Measurements from ENCODE around the gene WDR91. TPM values are rescaled to one million over a fixed set of nuclear protein-coding genes. Genes with fewer than 3 reads are reported as not detected.

Gene WDR91
- total RNA-seq, 1 experiment from 2014 or later = 10.1 TPM

DNA sequence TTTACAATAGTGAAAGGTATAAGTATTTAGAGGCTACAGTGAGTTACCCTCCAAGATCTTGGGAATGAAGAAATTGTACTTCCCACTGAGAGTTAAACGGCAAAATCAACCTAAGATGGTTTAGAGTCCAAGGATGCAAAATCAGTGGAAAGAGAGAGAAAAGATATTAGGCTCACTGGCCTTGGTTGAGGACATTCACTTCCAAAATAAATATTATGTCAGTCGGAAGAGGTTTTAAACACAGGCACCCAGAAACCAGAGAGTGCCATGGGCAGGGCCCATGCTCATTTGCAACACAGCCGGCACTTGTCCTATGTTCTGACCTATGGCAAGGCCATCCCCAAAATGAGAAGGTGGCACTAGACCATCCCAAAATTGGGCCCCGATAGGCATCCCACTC is 3.9 kb upstream of the WDR91 start:
- no peaks in the 10 kb centered on the region for H3K9me2 ChIP-seq (ENCODE audit: insufficient read depth)
- DNase-seq (ENCODE audit: low read depth, low spot score) = no peak
- no peaks in the 10 kb centered on the region for H3K9me3 ChIP-seq (ENCODE audit: control insufficient read depth in 1 of 2, insufficient read depth in 1 of 2, low read depth in 1 of 2, low read length in 2 of 2)
- no peaks in the 10 kb centered on the region for H3K79me2 ChIP-seq (ENCODE audit: insufficient read depth, low read length)
- no TSS peak for BruUV-seq (replicated peaks)
- no peak overlapping the region for H3K4me2 ChIP-seq (ENCODE audit: low read length)
- intact Hi-C loops (cut with micrococcal nuclease) = no loop called here
- H3K27ac ChIP-seq (ENCODE audit: low read depth, low read length) = no peak overlapping the region
- H3K27me3 ChIP-seq (ENCODE audit: insufficient read depth, low read length) = no peaks in the 10 kb centered on the region
- H3K36me3 ChIP-seq (ENCODE audit: control insufficient read depth in 1 of 2, insufficient read depth in 2 of 2, low read length in 2 of 2) = no peaks in the 10 kb centered on the region
- TF ChIP-seq YY1 (IDR thresholded peaks at IDR 0.05; ENCODE audit: extremely low read depth, insufficient replicate concordance, low read depth, low read length) = no peak
- no peak for TF ChIP-seq REST (IDR thresholded peaks at IDR 0.05; ENCODE audit: low read depth)
- no peak for TF ChIP-seq ELF1 (IDR thresholded peaks at IDR 0.05; ENCODE audit: borderline replicate concordance, low read depth)
- no peak for TF ChIP-seq TCF7L2 (IDR thresholded peaks at IDR 0.05; ENCODE audit: borderline replicate concordance, extremely low read depth, insufficient read depth, insufficient read length)
- no peak for TF ChIP-seq MAX (IDR thresholded peaks at IDR 0.05)
- POLR2A ChIA-PET = no interaction called here
- H4K20me1 ChIP-seq (ENCODE audit: insufficient read depth) = no peaks in the 10 kb centered on the region
- CTCF ChIA-PET = no interaction called here
- ATAC-seq = no peak
- no peak overlapping the region for H3K9ac ChIP-seq (ENCODE audit: low read length)
- H3K4me1 ChIP-seq (ENCODE audit: control insufficient read depth in 1 of 2, insufficient read depth in 2 of 2, low read length in 2 of 2) = peaks cover 5 to 7% of the 10 kb centered on the region in 2 experiments; a peak in 3 of 4 replicates
- H2AFZ ChIP-seq (ENCODE audit: low read depth, low read length, poor library complexity, severe bottlenecking) = no peak overlapping the region
- RAD21 ChIA-PET (ENCODE audit: low non-redundant PET in 1 of 2, low total read pairs in 2 of 2, uncharacterized antibody in 2 of 2, unreplicated experiment in 2 of 2) = no interaction called here
- H3K4me3 ChIP-seq (replicated peaks in 1 of 2; ENCODE audit: low read depth in 1 of 2, low read length in 2 of 2) = no peak overlapping the region

DNA sequence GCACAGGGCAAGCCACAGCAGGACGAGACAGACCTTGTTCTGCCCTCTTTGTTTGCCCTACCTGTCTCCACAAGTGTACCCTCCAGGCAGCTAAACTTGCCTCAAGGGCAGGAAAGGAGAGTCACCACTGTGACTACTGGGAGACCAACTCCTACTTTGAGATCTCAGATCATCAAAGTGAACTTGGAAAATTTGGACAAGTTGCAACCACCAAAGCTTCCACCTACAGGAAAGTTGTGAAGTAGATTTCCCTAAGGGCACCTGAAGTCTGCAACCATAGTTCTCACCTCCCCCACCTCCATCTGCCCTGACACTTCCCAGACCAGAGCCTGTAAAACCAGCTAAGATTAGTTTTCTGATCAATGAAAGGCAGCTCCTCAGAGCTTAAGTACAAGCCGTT is 2.5 kb upstream of the WDR91 start:
- no peak overlapping the region for H3K9ac ChIP-seq (ENCODE audit: low read length)
- no peaks in the 10 kb centered on the region for H3K9me3 ChIP-seq (ENCODE audit: control insufficient read depth in 1 of 2, insufficient read depth in 1 of 2, low read depth in 1 of 2, low read length in 2 of 2)
- no peaks in the 10 kb centered on the region for H3K79me2 ChIP-seq (ENCODE audit: insufficient read depth, low read length)
- H3K4me3 ChIP-seq (replicated peaks in 1 of 2; ENCODE audit: low read depth in 1 of 2, low read length in 2 of 2) = no peak overlapping the region
- H3K9me2 ChIP-seq (ENCODE audit: insufficient read depth) = no peaks in the 10 kb centered on the region
- DNase-seq (ENCODE audit: low read depth, low spot score) (no peak), ATAC-seq (no peak)
- H3K27me3 ChIP-seq (ENCODE audit: insufficient read depth, low read length) = no peaks in the 10 kb centered on the region
- no peaks in the 10 kb centered on the region for H4K20me1 ChIP-seq (ENCODE audit: insufficient read depth)
- POLR2A ChIA-PET = no interaction called here
- CTCF ChIA-PET = no interaction called here
- H3K36me3 ChIP-seq (ENCODE audit: control insufficient read depth in 1 of 2, insufficient read depth in 2 of 2, low read length in 2 of 2) = no peaks in the 10 kb centered on the region
- H3K4me2 ChIP-seq (ENCODE audit: low read length) = no peak overlapping the region
- H2AFZ ChIP-seq (ENCODE audit: low read depth, low read length, poor library complexity, severe bottlenecking) = no peak overlapping the region
- H3K4me1 ChIP-seq (ENCODE audit: control insufficient read depth in 1 of 2, insufficient read depth in 2 of 2, low read length in 2 of 2) = peaks cover 5 to 7% of the 10 kb centered on the region in 2 experiments; a peak in 3 of 4 replicates
- H3K27ac ChIP-seq (ENCODE audit: low read depth, low read length) = no peak overlapping the region
- RAD21 ChIA-PET (ENCODE audit: low non-redundant PET in 1 of 2, low total read pairs in 2 of 2, uncharacterized antibody in 2 of 2, unreplicated experiment in 2 of 2) = no interaction called here
- intact Hi-C loops (cut with micrococcal nuclease) = no loop called here
- BruUV-seq (replicated peaks) = no TSS peak
- no peak for TF ChIP-seq CBX3 (IDR thresholded peaks at IDR 0.05; ENCODE audit: low read depth)
- no peak for TF ChIP-seq SRF (IDR thresholded peaks at IDR 0.05; ENCODE audit: low read depth)
- TF ChIP-seq EZH2phosphoT487 (IDR thresholded peaks at IDR 0.05; ENCODE audit: borderline replicate concordance) = no peak
- TF ChIP-seq SIN3A (IDR thresholded peaks at IDR 0.05; ENCODE audit: low read depth) = no peak
- TF ChIP-seq JUND (IDR thresholded peaks at IDR 0.05) = no peak
- no peak for TF ChIP-seq POLR2A (IDR thresholded peaks at IDR 0.05; ENCODE audit: borderline replicate concordance, extremely low read depth, insufficient read depth, insufficient read length)
- TF ChIP-seq REST (IDR thresholded peaks at IDR 0.05; ENCODE audit: low read depth) = no peak
- no peak for TF ChIP-seq ELF1 (IDR thresholded peaks at IDR 0.05; ENCODE audit: borderline replicate concordance, low read depth)
- TF ChIP-seq ZNF274 (IDR thresholded peaks at IDR 0.05; ENCODE audit: low read depth, low read length) = no peak
- no peak for TF ChIP-seq ATF3 (IDR thresholded peaks at IDR 0.05)
- no peak for TF ChIP-seq CEBPB (IDR thresholded peaks at IDR 0.05; ENCODE audit: low read depth)
- no peak for TF ChIP-seq TCF7L2 (IDR thresholded peaks at IDR 0.05; ENCODE audit: borderline replicate concordance, extremely low read depth, insufficient read depth, insufficient read length)
